Dendritic cell treated with granulocyte-macrophage colony-stimulating factor and Interleukin-4, amounts not matched to agents 40 ng/mL and 50 ng/mL, for 4 days (primary cell): ENCODE measurements around the gene CD163L1.

Source experiments
- H3K27ac Mint-ChIP-seq: one replicate; pipeline ENCODE4 v1.8.0; 2022; ENCODE audit warnings: mild to moderate bottlenecking, mixed read lengths
- H3K27me3 Mint-ChIP-seq: one replicate; pipeline ENCODE4 v1.8.0; 2022; ENCODE audit warnings: mild to moderate bottlenecking, mixed read lengths
- H3K36me3 Mint-ChIP-seq: one replicate; pipeline ENCODE4 v1.8.0; 2022; ENCODE audit warnings: low read depth, mixed read lengths
- H3K4me1 Mint-ChIP-seq: one replicate; pipeline ENCODE4 v1.8.0; 2022; ENCODE audit warnings: low read depth, mixed read lengths
- H3K4me3 Mint-ChIP-seq: one replicate; pipeline ENCODE4 v1.8.0; 2022; ENCODE audit warnings: mild to moderate bottlenecking, moderate library complexity, mixed read lengths
- H3K9me3 Mint-ChIP-seq: one replicate; pipeline ENCODE4 v1.8.0; 2022; ENCODE audit warnings: mixed read lengths
- intact Hi-C: fragments of 100-400 bp; cut with micrococcal nuclease; formaldehyde crosslinking; loops from one replicate; pipeline ENCODE4 v1.15.0; 2022

CD163L1 gene

DNA sequence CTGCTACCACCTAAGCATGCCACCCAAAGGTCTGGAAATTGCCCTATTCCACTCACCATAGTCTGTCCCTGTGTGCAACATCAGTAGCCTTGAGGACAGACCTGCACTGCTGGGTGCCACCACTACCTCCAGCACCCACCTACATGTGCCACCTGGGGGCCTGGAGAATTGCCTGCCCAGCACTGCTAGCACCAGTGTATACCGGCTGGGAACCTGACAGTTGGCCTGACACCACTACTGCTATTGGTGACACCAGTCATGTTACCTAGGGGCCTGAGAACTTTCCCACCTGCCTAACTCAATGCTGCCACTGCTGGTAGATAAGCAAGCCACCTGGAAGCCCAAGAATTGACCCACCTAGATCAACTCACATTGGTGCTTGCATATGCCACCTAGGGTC, 60.8 kb downstream of the CD163L1 start:
- Mint-ChIP-seq H3K27me3 (peaks cover 6% of the 10 kb centered on the region), H3K9me3 (peaks cover 17% of the 10 kb centered on the region), H3K27ac (no peak overlapping the region), H3K4me1 (no peaks in the 10 kb centered on the region), H3K36me3 (peaks cover 41% of the 10 kb centered on the region), H3K4me3 (no peak overlapping the region)
- intact Hi-C loops = no loop called here

DNA sequence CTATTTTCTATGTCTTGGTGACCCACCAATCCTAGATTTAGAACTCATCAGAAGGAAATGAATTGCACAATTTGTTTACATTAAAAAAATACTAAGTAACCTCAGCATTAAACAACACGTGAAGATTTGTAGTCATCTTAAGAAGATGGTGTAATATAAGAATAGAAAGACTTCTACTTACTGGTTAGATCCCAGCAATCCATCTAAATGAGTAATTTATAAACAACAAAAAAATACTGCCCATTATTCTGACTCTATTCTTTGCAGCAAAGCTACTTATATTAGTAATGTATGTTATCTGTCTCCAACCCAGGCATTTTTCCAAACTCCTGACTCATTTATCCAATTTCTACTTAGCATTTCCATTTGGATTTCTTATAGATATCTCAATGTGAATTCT, 67.8 kb downstream of the CD163L1 start:
- intact Hi-C loops = no loop called here
- Mint-ChIP-seq H3K27me3 (peaks cover 9% of the 10 kb centered on the region), H3K9me3 (peaks cover under 1% of the 10 kb centered on the region), H3K27ac (no peak overlapping the region), H3K36me3 (peaks cover 17% of the 10 kb centered on the region), H3K4me3 (no peak overlapping the region), H3K4me1 (peaks cover 6% of the 10 kb centered on the region)

DNA sequence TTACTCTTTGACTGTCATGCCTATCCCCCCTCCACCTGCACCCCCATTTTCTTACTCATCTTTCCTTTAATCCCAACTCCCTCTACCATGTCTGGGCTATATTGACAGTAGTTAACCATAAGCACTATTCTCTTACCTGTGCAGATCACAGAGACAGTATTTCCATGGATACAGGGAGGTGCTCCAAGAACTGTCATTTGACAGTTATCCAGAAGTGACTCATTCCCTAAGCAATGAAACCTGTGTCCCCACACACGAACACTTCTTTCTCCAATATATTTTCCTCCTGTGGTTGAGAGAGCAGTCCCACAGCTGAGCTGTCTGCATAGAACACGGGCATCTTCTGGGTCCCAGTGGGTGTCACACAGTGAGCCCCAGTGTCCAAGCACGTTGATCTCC, 68.8 kb downstream of the CD163L1 start:
- H3K36me3 Mint-ChIP-seq = peaks cover 22% of the 10 kb centered on the region
- H3K9me3 Mint-ChIP-seq = peaks cover 11% of the 10 kb centered on the region
- intact Hi-C loops = no loop called here
- H3K4me1 Mint-ChIP-seq = peaks cover 6% of the 10 kb centered on the region
- no peak overlapping the region for H3K4me3 Mint-ChIP-seq
- H3K27ac Mint-ChIP-seq = no peak overlapping the region
- peaks cover 9% of the 10 kb centered on the region for H3K27me3 Mint-ChIP-seq

DNA sequence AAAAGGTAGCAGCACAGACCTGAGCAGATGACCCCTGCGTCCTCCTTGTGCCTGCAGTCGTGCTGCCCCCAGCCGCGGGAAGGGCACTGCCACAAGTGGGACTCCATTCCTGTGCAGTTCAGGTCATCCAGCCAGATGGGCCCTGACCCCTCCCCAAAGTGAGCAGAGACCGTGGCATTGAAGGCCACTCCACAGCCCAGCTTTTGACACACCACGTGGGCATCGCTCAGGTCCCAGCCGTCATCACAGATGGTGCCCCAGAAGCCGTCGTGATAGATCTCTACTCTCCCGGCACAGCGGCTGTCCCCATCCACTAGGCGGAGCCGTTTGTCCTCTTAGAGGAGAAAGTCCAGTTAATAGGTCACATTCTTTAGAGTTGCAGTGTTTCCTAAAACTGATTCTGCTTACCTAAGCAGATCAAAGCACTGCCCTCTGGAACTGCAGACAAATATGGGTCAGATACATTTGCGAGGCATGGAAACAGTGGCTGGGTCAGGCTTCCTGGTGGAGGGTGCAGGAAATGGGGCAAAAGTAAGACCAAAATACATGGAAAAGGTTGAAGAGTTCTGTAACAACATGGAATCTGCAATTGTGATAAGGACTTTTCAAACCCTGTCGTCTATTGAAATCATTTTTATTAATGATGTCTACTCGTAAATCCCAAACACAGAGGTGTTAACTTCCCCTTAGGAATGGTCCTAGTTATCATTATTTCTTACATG, 69.4 kb downstream of the CD163L1 start:
- Mint-ChIP-seq H3K27me3 (peaks cover 12% of the 10 kb centered on the region), H3K36me3 (peaks cover 24% of the 10 kb centered on the region), H3K9me3 (peaks cover 11% of the 10 kb centered on the region), H3K27ac (no peak overlapping the region), H3K4me3 (no peak overlapping the region), H3K4me1 (peaks cover 6% of the 10 kb centered on the region)
- intact Hi-C loops = loop anchor here (1.0 kb wide), 2 partner anchors 86 to 264 kb away; no protein-coding TSS in a partner anchor

DNA sequence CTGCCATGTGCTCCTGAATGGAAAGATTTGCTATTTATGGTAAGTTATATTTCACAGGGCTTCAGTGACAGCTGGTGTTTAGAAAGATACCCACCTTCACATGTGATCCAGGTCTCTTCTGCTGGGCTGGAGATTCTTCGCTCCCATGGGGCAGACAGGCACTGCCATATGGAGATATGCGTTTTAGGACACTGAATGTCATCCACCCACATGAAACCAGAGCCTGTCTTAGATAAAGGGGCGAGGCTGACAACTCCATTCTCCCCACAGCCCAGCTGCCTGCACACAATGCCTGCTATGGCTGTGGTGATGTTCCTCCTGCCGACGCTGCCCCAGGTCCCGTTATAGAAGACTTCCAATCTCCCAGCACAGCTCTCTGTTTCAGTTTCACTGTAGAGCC, 70.7 kb downstream of the CD163L1 start:
- Mint-ChIP-seq H3K9me3 (peaks cover 11% of the 10 kb centered on the region), H3K4me1 (peaks cover 12% of the 10 kb centered on the region), H3K36me3 (peaks cover 25% of the 10 kb centered on the region), H3K27ac (no peak overlapping the region), H3K4me3 (no peak overlapping the region), H3K27me3 (peaks cover 11% of the 10 kb centered on the region)
- intact Hi-C loops = no loop called here

DNA sequence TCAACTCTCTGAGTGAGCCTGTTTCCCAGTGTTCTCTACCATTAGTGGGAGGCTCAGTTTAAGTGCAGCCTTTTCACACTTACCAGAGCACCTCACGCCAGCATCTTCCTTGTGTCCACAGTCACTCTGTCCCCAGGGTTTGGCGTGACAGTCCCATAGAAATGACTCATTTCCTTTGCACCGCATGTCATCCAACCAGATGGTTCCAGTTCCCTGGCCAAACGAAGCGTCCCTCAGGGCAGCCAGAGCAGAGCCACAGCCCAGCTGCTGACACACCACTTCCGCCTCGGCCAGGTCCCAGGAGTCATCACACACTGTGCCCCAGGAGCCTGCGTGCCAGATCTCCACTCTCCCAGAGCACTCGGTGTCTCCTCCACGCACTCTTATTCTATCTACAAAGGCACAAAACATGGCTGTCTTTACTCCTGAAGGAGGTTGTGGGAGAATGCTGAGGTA, 74.7 kb downstream of the CD163L1 start:
- intact Hi-C loops = no loop called here
- H3K4me1 Mint-ChIP-seq = peaks cover 6% of the 10 kb centered on the region
- H3K27me3 Mint-ChIP-seq = peaks cover 7% of the 10 kb centered on the region
- no peak overlapping the region for H3K4me3 Mint-ChIP-seq
- H3K9me3 Mint-ChIP-seq = peaks cover 11% of the 10 kb centered on the region
- peaks cover 41% of the 10 kb centered on the region for H3K36me3 Mint-ChIP-seq
- no peak overlapping the region for H3K27ac Mint-ChIP-seq

DNA sequence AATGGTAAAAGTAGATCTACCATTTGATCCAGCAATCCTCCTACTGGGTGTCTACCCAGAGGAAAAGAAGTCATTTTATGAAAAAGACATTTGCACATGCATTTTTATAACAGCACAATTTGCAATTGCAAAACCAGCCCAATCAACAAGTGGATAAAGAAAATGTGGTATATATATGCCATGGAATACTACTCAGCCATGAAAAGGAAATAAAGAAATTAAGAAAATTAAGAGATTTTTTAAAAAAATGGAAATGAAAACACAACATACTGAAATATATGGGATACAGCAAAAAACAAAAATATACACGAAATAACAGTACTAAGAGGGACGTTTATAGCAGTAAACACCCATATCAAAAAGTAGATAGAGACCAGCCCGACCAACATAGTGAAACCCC, 81.2 kb downstream of the CD163L1 start:
- H3K36me3 Mint-ChIP-seq = peaks cover 10% of the 10 kb centered on the region

DNA sequence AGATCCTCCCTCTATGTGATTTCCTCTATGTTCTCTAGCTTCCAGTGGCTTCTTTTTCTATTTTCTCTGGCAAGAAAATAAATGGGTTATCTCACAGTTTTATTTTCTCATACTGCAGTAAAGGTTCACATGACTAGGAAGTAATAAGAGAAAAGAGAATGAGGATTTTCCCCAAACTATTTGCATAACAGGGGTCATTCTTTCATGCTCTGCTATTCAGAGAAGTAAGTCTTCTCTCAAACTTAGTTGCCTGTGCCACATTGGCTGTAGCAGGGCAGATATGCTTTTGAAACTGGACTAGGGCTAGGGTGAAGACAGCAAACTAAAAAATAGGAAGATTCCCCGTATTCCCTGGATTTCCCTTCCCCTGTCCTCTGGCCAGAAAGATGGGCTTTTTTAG, 82.7 kb downstream of the CD163L1 start:
- no peaks in the 10 kb centered on the region for H3K4me1 Mint-ChIP-seq
- intact Hi-C loops = no loop called here
- peaks cover 6% of the 10 kb centered on the region for H3K27me3 Mint-ChIP-seq
- no peaks in the 10 kb centered on the region for H3K36me3 Mint-ChIP-seq
- H3K9me3 Mint-ChIP-seq = no peaks in the 10 kb centered on the region
- no peak overlapping the region for H3K27ac Mint-ChIP-seq
- no peak overlapping the region for H3K4me3 Mint-ChIP-seq

More for the DNA sequence above, 81.2 kb downstream of the CD163L1 start:
- Mint-ChIP-seq H3K9me3 (no peaks in the 10 kb centered on the region), H3K4me1 (no peaks in the 10 kb centered on the region), H3K27me3 (peaks cover 6% of the 10 kb centered on the region), H3K4me3 (no peak overlapping the region), H3K27ac (no peak overlapping the region)
- intact Hi-C loops = no loop called here

DNA sequence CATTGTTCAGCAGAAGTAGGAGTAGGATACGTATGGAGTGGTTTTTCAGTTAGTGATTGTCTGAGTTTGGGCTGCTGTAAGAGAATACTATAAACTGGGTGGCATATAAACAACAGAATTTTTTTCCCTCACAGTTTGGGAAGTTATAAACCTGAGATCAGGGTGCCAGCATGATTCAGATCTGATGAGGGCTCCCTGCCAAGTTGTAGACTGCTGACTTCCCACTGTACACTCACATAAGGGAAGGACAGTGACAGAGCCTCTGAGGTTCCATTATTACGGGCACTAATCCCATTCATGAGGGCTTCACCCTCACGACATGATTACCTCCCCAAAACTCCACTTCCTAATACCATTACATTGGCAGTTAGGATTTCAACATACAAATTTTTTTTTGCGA, 89.4 kb downstream of the CD163L1 start:
- Mint-ChIP-seq H3K27ac (no peak overlapping the region), H3K9me3 (no peaks in the 10 kb centered on the region), H3K4me1 (peaks cover 6% of the 10 kb centered on the region), H3K36me3 (no peaks in the 10 kb centered on the region), H3K27me3 (peaks cover 3% of the 10 kb centered on the region), H3K4me3 (no peak overlapping the region)
- intact Hi-C loops = loop anchor here (10.0 kb wide), 1 partner anchor 120 kb away; no protein-coding TSS in a partner anchor

DNA sequence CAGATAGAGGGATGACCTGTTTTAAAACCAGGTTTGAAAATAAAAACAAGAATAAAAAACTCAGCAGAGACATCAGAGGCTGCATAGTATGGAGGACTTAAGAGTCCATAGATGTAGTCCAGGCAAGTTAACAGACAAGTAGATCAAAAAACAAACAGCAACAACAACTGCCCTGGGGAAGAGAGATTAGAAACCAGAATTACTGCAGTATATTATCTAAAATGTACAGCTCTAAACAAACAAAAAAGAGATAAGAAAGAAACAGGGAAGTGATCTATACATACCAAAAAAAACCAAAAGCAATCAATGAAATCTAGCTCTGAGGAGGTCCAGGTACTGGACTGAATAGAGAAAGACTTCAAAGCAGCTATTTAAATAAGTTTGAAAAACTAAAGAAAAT, 91.3 kb downstream of the CD163L1 start:
- H3K27ac Mint-ChIP-seq = no peak overlapping the region
- intact Hi-C loops = loop anchor here (10.0 kb wide), 1 partner anchor 118 kb away; no protein-coding TSS in a partner anchor
- no peaks in the 10 kb centered on the region for H3K9me3 Mint-ChIP-seq
- H3K4me3 Mint-ChIP-seq = no peak overlapping the region
- peaks cover 6% of the 10 kb centered on the region for H3K4me1 Mint-ChIP-seq
- no peaks in the 10 kb centered on the region for H3K36me3 Mint-ChIP-seq
- H3K27me3 Mint-ChIP-seq = peaks cover 3% of the 10 kb centered on the region

DNA sequence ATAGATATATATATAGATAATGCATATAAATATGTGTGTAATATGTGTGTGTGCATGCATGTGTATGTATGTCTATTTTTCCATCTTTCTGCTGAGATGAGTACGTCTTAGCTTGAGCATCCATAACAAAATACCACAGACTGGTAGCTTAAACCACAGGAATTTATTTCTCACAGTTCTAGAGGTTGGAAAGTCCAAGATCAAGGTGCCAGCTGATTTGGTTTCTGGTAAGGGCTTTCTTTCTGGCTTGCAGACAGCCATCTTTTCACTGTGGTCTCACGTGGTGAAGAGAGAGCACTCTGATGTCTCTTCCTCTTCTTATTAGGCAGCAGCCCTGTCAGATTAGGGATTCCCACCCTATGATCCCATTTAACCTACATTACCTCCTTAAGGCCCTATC, 92.8 kb downstream of the CD163L1 start:
- peaks cover 3% of the 10 kb centered on the region for H3K27me3 Mint-ChIP-seq
- peaks cover 10% of the 10 kb centered on the region for H3K4me1 Mint-ChIP-seq
- no peaks in the 10 kb centered on the region for H3K9me3 Mint-ChIP-seq
- H3K36me3 Mint-ChIP-seq = no peaks in the 10 kb centered on the region
- no peak overlapping the region for H3K4me3 Mint-ChIP-seq
- intact Hi-C loops = loop anchor here (10.0 kb wide), 1 partner anchor 116 kb away; no protein-coding TSS in a partner anchor
- no peak overlapping the region for H3K27ac Mint-ChIP-seq

DNA sequence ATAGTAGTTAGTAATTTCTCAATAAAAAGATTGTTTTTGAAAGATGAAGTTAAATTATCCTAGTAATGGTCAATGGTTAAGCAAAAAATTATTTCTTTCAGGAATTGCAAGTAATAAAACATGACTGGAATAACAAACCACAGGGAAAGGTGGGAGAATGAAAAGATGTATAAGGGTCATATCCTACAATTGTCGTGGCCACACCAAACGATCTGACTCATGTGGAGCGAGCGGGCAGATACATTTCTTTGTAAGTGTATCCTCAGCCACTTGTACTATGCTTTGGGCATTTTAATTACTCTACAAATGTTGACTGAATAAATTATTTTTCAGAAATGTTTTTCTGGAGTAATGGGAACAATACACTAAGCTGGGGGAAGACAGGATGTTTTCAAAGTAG, 94.5 kb downstream of the CD163L1 start:
- intact Hi-C loops = no loop called here
- H3K4me1 Mint-ChIP-seq = peaks cover 26% of the 10 kb centered on the region
- H3K36me3 Mint-ChIP-seq = peaks cover 8% of the 10 kb centered on the region
- H3K9me3 Mint-ChIP-seq = peaks cover 7% of the 10 kb centered on the region
- no peak overlapping the region for H3K27ac Mint-ChIP-seq
- peaks cover 3% of the 10 kb centered on the region for H3K27me3 Mint-ChIP-seq
- H3K4me3 Mint-ChIP-seq = no peak overlapping the region

DNA sequence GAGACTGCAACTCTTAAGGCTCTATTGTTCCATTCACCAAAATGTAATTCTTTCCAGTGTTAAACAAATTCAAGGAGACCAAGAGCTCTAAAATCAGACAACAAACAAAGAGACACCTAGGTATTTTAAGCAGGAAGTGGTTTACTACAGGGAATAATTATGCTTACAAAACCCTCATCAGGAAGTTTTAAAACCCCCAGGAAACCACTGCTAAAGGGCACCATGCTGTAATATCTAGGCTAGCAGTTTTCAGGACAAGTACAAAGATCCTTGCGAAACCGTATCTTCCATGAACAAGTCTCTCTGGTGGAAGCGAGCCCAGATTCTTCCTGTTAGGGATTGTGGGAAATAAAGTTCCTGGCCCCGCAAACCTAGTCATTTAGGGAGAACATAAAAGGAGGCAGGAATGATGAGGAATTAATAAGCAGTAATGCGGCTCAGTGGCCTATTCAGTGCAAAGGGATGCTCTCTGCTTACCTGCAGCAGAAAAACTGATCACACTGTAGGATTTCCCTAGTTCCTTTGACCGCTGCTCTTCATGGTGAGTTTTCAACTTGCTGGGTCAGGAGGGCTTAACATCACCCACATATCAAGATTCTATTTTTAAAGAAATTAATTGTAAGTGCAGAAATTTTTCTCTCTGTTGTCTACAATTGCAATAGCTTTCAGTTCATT, 97.3 kb downstream of the CD163L1 start:
- Mint-ChIP-seq H3K27me3 (peaks cover 1% of the 10 kb centered on the region), H3K9me3 (peaks cover 27% of the 10 kb centered on the region), H3K27ac (no peak overlapping the region), H3K4me1 (peaks cover 26% of the 10 kb centered on the region), H3K4me3 (no peak overlapping the region), H3K36me3 (peaks cover 28% of the 10 kb centered on the region)
- intact Hi-C loops = no loop called here

DNA sequence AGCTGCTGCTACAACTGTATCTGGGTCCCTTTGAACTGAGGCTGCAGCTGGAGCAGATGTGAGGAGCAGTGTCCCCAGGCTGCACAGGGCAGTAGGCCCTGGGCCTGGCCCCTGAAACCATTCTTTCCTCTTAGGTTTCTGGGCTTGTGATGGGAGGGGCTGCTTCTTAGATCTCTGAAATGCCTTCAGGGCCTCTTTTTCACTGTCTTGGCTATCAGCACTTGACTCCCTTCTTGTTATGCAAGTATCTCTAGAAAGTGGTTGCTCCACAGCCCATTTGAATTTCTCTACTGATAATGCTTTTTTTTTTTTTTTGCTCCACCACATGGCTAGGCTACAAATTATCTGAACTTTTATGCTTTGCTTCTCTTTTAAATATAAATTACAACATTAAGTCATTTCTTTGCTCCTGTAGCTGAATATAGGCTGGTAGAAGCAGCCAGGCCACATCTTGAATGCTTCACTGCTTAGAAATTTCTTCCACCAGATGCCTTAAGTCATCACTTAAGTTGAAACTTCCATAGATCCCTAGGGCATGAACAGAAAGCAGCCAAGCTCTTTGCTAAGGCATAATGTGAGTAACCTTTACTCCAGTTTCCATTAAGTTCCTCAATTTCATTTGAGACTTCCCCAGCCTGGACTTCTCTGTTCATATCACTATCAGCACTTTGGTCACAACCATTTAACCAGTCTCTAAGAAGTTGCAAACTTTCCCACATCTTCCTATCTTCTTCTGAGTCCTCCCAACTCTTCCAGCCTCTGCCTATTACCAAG, 98.9 kb downstream of the CD163L1 start:
- Mint-ChIP-seq H3K4me1 (peaks cover 33% of the 10 kb centered on the region), H3K27ac (no peak overlapping the region), H3K36me3 (peaks cover 28% of the 10 kb centered on the region), H3K27me3 (no peaks in the 10 kb centered on the region), H3K9me3 (peaks cover 29% of the 10 kb centered on the region), H3K4me3 (no peak overlapping the region)
- intact Hi-C loops = no loop called here
